Daoy (cell line): ENCODE data around the gene HIVEP3. TPM values are rescaled to one million over a fixed set of nuclear protein-coding genes. Genes with fewer than 3 reads are reported as not detected.

Source experiments
- DNase-seq: peaks from one replicate; pipeline ENCODE4 v3.0.0-alpha.2; 2015; ENCODE audit warnings: low read depth
- total RNA-seq: library from RNA; depleted of rRNA; stranded (reverse); fragments of >200 nt; shearing (Covaris generic); gene quantifications from 2 replicates; pipeline ENCODE4 v1.2.3, GENCODE V29; 2014

HIVEP3 gene
- total RNA-seq, 1 experiment from 2014 or later, result 9.5 TPM

GRCh38 chr1:41789661-41790330 is 128.9 kb downstream of the HIVEP3 start:
- no peak for DNase-seq

DNA sequence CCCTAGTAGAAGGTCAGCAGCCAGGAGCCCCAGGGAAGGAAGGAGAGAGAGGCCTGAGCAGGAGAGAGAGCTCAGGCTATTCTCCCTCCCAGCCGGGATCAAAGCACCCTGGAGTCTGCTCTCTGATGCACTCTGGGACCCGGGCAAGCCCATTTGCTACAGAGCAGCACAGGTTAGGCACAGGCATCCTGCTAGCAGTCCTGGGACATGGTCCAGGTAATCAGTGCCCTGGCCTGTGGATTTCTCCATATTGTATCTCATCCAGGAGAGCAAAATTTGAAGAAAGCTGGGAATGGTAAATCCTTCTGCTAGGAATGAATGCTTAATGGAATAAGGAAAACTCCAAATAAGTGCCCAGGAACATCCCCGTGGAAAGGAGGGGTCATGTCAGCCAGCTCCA is 130.3 kb downstream of the HIVEP3 start:
- DNase-seq, result no peak

- no peak for DNase-seq
These were observed 134.0 kb downstream of the HIVEP3 start for GRCh38 chr1:41784531-41785274.

DNA sequence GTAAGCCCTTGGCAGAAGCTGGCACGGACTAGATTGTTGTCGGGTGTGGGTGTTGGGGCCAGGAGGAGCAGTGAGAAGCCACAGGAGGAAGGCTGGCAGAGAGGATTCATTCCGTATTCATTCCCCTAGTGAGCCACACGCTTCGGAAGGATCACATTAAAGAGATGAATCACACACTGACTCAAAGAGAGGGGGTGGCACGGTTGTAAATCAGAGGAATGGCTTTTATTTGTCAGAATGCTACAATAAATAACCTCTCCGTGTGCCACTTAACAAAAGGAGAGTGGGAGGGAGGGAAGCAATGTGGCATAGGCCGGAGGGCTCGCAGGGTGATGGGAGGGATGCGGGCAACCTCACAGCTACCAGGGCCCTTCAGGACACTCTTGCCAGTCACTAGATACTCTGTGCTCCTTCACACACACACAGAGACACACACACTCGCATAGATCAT is 135.5 kb downstream of the HIVEP3 start:
- DNase-seq, result peak; percentile 94

DNA sequence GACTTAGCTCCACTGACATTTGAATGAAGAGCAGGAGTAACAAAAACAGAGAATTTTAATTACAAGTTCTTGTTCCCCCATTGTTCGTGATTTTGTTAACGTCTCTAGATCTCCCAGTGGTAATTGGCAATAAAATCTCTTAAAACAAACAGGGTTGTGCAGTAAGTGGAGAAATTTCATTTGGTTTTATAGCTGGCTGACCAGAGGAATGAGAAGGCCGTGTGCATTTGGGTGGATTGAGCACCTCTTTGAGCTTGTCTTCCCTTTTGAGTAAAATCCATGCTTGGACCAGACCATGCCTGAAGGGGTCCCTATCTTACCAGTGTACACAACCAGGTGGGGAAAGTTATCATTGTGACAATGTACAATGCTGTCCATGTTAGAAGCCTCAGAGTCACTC is 137.8 kb downstream of the HIVEP3 start:
- DNase-seq, result no peak

- DNase-seq, result no peak
These were observed 138.4 kb downstream of the HIVEP3 start for GRCh38 chr1:41780322-41780721.

- DNase-seq, result no peak
These were observed 139.4 kb downstream of the HIVEP3 start for GRCh38 chr1:41779360-41779759.

DNA sequence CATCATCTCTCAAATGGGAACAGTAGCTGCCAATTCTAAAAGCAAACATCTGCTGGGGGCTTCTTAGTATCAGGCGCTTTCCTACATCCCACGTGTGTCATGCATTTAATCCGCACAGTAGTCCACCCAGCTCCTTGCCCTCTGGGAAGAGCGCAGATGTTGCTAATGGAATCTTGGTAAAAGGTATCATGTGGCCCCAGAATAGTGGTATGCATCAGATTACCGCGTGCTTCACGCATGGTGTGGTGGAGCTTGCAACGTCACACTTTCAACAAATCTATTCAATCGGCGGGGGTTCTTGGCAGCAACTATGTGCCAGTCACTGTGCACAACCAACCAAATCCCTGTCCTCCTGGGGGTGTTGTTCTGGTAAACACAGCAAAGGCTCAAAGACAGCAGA is 141.0 kb downstream of the HIVEP3 start:
- no peak for DNase-seq

GRCh38 chr1:41776891-41777441 is 141.8 kb downstream of the HIVEP3 start:
- no peak for DNase-seq

DNA sequence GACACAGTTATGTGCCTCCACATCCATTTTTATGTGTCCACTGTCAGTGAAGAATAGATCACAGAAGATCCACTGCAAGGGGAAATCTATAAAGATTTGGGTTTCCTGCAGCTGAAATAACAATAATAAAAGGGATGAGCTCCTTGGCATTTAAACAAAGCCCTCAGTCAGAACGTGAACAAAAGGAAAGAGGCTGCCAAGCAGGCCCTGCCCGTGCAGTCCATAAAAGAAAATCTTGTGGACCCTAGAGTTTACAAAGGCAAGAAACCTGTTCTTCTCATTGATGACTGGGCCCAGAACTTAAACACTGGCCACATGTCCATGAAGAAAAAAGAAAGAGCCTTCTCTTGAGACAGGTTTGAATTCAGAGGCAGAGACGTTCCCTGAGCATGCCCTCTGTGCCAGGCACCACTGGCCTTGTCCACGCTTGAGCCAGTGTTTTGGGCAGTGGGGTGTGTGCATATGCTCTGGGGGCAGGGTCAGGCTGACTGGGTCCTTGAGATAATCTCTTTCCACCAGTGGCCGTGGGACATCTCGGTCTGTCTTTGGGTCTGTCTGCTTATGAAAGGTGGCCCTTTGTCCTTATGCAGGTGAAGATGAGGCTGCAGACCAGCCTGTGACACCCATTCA is 142.7 kb downstream of the HIVEP3 start:
- DNase-seq, result no peak

GRCh38 chr1:41774471-41774990 is 144.2 kb downstream of the HIVEP3 start:
- DNase-seq, result no peak

DNA sequence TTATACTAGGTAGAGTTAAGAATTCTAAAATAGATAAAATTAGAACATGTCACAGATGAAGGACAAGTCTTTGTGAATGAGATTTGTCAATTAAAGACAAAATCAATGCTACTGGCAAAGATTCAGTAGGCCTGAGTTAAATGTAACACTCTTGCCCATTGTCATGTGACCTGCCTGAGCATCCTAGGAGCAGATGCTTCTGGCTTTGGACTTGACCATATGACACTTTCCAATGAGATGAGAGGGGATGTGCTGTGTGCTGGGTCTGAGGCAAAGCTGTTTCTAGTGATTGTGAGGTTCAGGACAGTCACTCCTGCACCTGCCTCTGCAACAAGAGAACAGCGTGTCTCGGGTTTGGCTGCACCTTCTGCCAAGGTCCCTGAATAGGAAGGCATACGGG is 144.9 kb downstream of the HIVEP3 start:
- no peak for DNase-seq

DNA sequence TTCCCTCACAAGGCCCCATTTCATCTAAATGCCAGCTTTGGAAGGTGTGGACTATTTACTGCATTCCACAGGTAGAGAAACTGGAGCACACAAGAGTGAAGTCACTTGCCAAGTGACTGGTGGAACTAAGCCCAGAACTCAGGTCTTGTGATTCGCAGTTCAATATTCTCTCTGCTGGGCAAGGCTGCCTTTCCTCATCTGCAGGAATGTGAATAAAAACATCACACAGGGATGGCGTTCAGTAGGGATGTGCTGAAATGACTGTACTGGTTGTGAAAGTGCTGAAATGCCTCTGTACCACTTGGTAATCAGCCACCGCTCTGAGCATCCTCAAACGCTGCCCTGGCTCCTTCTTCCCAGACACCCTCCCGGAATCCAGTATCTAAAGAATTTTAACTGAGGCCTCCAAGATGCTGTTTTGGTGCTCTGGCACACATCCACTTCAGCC is 145.6 kb downstream of the HIVEP3 start:
- DNase-seq, result no peak

DNA sequence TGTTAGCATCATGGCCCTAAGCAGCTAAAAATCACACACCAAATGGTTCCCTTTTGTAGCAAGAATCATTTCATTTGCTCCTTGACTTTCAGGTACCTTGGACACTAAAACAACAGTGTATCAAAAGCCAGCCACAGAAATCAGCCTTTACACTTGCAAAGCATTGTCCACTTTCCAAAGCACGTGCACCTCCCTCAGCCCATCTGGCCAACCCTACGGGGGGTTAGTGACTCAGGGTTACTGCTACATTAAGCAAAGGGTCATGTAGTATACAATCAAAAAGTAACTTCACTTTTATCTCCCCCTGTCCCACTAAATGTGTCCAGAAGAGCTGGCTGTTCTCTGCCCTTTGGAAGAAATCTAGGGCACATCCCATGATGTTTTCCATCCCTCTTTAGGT is 149.7 kb downstream of the HIVEP3 start:
- DNase-seq, result peak; percentile 29

DNA sequence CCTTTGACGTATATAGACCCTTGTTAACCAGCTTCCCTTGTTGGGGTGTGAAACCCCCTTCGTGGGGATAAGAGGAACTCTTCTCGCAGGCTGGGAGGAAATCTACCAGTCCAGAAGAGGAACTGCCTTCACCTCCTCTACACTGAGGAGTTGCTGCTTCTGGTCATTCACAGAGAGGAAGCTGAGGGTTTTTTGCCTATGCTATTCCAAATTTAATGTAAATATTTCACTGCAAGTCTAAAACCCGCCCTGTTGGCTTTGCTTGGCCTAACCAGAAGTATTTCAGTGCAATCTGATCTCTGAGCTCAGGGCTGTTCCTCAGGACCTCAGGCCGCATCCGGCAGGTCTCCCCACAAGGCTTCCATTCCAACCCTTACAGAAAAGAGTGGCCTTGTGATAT is 150.1 kb downstream of the HIVEP3 start:
- DNase-seq, result no peak

DNA sequence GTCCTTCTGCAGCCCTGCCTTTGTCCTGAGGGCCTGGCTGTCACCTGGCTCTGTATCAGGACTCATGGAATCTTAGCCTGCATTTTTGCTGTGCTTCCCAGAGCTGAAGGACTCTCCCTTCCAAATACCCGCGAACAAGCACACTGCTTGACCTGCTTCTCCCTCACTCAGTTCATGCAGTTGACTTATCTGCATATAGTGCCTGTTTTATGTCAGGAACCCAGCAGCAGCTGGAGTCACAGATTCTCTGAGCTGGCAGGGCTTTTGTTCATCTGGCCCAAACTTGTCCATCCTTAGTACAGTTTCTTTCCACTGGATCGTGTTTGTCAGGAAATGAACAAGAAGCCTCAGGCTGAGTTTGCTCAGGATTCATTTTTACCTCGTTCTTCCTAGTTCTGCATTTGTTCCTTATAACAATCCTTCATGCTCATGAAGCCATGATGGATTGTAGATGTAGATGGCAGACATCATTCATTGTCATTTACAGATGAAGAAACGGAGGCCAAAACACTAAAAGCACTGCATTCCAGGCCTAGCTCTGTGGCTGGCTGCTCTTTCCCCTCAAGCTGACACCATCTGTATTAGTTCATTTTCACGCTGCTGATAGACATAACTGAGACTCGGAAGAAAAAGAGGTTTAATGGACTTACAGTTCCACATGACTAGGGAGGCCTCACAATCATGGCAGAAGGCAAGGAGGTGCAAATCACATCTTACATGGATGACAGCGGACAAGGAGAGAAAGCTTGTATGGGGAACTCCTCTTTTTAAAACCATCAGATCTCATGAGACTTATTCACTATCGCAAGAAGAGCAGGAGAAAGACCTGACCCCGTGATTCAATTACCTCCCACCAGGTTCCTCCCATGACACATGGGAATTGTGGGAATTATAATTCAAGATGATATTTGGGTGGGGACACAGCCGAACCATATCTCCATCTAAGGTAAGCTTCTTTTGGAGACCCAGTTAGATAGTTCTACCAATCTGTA is 150.9 kb downstream of the HIVEP3 start:
- no peak for DNase-seq

GRCh38 chr1:41766546-41766945 is 152.2 kb downstream of the HIVEP3 start:
- peak; percentile 41 for DNase-seq

- DNase-seq, result no peak
These were observed 152.7 kb downstream of the HIVEP3 start for GRCh38 chr1:41766041-41766440.

DNA sequence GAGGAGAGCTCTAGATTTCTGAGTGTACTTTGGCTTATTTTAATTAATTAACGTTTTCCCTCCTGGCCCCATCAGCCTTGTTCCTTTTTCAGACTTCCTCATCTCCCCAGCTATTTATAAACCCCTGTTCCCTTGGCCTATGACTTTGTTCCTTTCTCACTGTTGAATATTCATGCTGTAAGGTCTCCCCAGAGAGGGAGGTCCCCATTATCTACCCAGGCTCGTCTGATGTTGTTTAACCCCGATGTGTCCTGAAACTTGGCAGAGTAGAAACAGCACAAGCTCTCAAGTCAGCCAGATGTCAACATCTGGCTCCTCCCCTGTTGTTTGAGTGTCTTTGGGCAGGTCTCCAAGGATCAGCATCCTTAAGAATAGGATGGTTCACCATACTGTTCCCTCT is 153.6 kb downstream of the HIVEP3 start:
- no peak for DNase-seq

GRCh38 chr1:41764656-41765055 is 154.1 kb downstream of the HIVEP3 start:
- DNase-seq, result no peak

- DNase-seq, result no peak
These were observed 155.9 kb downstream of the HIVEP3 start for GRCh38 chr1:41762777-41763176.
